ENCODE results near the gene ZNF670. TPM values are rescaled to one million over a fixed set of nuclear protein-coding genes. Genes with fewer than 3 reads are reported as not detected.

Gene ZNF670
- total and polyA plus RNA-seq, 2 donors (not counting 1 experiment from before 2014, with no cell fraction given): 0.86 to 4.6 TPM

- Histone ChIP-seq H3K27ac (ENCODE audit: low read length in 2 of 2) (no peak overlapping the region), H4K20me1 (ENCODE audit: control insufficient read depth, insufficient read depth, low read length, poor library complexity, severe bottlenecking) (no peaks in the 10 kb centered on the region), H3K79me2 (ENCODE audit: control insufficient read depth, insufficient read depth, low read length) (no peaks in the 10 kb centered on the region), H3K9me3 (ENCODE audit: control extremely low read depth in 1 of 3, control insufficient read depth in 2 of 3, insufficient read depth in 1 of 3, low read length in 2 of 3) (peaks cover 0 to 26% (median 0%) of the 10 kb centered on the region in 3 donors), H3K36me3 (replicated peaks in 1 of 2; ENCODE audit: control extremely low read depth in 1 of 2, control insufficient read depth in 1 of 2, extremely low read depth in 1 of 2, insufficient read depth in 2 of 2, low read length in 1 of 2) (no peaks in the 10 kb centered on the region), H3K9ac (ENCODE audit: low read length) (no peak overlapping the region), H3K4me3 (ENCODE audit: control extremely low read depth in 1 of 5, extremely low read depth in 1 of 5, insufficient read depth in 1 of 5, low read depth in 2 of 5, low read length in 4 of 5) (no peak overlapping the region), H3K4me2 (replicated peaks; ENCODE audit: low read depth, low read length, poor library complexity, severe bottlenecking) (no peak overlapping the region), H3K4me1 (ENCODE audit: control insufficient read depth in 2 of 2, insufficient read depth in 2 of 2, low read length in 2 of 2) (peaks cover 12 to 16% of the 10 kb centered on the region in 2 donors), H3K27me3 (replicated peaks in 1 of 4; ENCODE audit: control extremely low read depth in 1 of 4, control insufficient read depth in 3 of 4, insufficient read depth in 4 of 4, low read length in 3 of 4) (peaks cover 0 to 40% (median 20%) of the 10 kb centered on the region in 4 experiments), H2AFZ (ENCODE audit: insufficient read depth, low read depth, low read length, poor library complexity, severe bottlenecking) (no peak overlapping the region)
- no peak overlapping the region for H3K27ac Mint-ChIP-seq
- peaks cover 32% of the 10 kb centered on the region for H3K27me3 Mint-ChIP-seq
- intact Hi-C loops (cut with micrococcal nuclease): no loop called here
- WGBS (ENCODE audit: insufficient coverage): 90% methylated on average over 5 of the region's 5 CpGs
- no peak for DNase-seq
- TF ChIP-seq, protein P1, sequence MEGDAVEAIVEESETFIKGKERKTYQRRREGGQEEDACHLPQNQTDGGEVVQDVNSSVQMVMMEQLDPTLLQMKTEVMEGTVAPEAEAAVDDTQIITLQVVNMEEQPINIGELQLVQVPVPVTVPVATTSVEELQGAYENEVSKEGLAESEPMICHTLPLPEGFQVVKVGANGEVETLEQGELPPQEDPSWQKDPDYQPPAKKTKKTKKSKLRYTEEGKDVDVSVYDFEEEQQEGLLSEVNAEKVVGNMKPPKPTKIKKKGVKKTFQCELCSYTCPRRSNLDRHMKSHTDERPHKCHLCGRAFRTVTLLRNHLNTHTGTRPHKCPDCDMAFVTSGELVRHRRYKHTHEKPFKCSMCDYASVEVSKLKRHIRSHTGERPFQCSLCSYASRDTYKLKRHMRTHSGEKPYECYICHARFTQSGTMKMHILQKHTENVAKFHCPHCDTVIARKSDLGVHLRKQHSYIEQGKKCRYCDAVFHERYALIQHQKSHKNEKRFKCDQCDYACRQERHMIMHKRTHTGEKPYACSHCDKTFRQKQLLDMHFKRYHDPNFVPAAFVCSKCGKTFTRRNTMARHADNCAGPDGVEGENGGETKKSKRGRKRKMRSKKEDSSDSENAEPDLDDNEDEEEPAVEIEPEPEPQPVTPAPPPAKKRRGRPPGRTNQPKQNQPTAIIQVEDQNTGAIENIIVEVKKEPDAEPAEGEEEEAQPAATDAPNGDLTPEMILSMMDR (IDR thresholded peaks at IDR 0.05): no peak
- no peak for TF ChIP-seq EZH2 (IDR thresholded peaks at IDR 0.05; ENCODE audit: borderline replicate concordance, insufficient read depth, low read depth, low read length, poor library complexity, severe bottlenecking)
- peak overlapping the region; percentile 76 for H3K4me3 Mint-ChIP-seq
- ChIA-PET POLR2A (no interaction called here), CTCF (no interaction called here)
- peaks cover 8% of the 10 kb centered on the region for H3K4me1 Mint-ChIP-seq
- no peak for ATAC-seq (ENCODE audit: low read depth)
- H3K9me3 Mint-ChIP-seq (ENCODE audit: insufficient read depth): peaks cover 2% of the 10 kb centered on the region
These were observed 34.5 kb upstream of the ZNF670 start for GRCh38 chr1:247113094-247113497.

DNA sequence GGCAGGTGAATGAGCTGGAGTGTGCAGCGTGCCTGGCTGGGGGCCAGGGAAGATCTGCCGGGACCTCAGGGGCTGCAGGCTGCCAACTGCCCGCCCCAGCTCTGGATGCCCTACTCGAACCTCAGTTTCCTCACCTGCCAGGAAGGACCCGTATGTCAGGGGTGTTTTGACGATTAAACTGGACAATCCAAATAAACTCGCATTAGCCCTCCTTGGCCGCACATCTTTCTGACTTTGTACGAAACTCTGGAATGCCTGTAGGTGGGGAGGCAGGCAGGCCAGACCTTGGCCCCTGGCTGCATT, 33.8 kb upstream of the ZNF670 start:
- H4K20me1 ChIP-seq (ENCODE audit: control insufficient read depth, insufficient read depth, low read length, poor library complexity, severe bottlenecking): no peaks in the 10 kb centered on the region
- peaks cover 8% of the 10 kb centered on the region for H3K4me1 Mint-ChIP-seq
- H3K9me3 ChIP-seq (ENCODE audit: control extremely low read depth in 1 of 3, control insufficient read depth in 2 of 3, insufficient read depth in 1 of 3, low read length in 2 of 3): peaks cover 0 to 26% (median 0%) of the 10 kb centered on the region in 3 donors
- H3K27me3 Mint-ChIP-seq: peaks cover 37% of the 10 kb centered on the region
- peak overlapping the region; percentile 76 for H3K4me3 Mint-ChIP-seq
- H3K4me3 ChIP-seq (ENCODE audit: control extremely low read depth in 1 of 5, extremely low read depth in 1 of 5, insufficient read depth in 1 of 5, low read depth in 2 of 5, low read length in 4 of 5): peak overlapping the region in 1 of 5 experiments; percentile 64
- intact Hi-C loops (cut with micrococcal nuclease): no loop called here
- ChIA-PET POLR2A (no interaction called here), CTCF (no interaction called here)
- H3K27ac Mint-ChIP-seq: no peak overlapping the region
- ATAC-seq (ENCODE audit: low read depth) (peak; percentile 9), DNase-seq (no peak)
- H3K79me2 ChIP-seq (ENCODE audit: control insufficient read depth, insufficient read depth, low read length): no peaks in the 10 kb centered on the region
- H3K9ac ChIP-seq (ENCODE audit: low read length): peak overlapping the region; percentile 64
- H3K4me2 ChIP-seq (replicated peaks; ENCODE audit: low read depth, low read length, poor library complexity, severe bottlenecking): peak overlapping the region; percentile 97
- H3K4me1 ChIP-seq (ENCODE audit: control insufficient read depth in 2 of 2, insufficient read depth in 2 of 2, low read length in 2 of 2): peaks cover 12 to 16% of the 10 kb centered on the region in 2 donors
- H3K9me3 Mint-ChIP-seq (ENCODE audit: insufficient read depth): peaks cover 2% of the 10 kb centered on the region
- H2AFZ ChIP-seq (ENCODE audit: insufficient read depth, low read depth, low read length, poor library complexity, severe bottlenecking): peak overlapping the region; percentile 76
- H3K27me3 ChIP-seq (replicated peaks in 1 of 4; ENCODE audit: control extremely low read depth in 1 of 4, control insufficient read depth in 3 of 4, insufficient read depth in 4 of 4, low read length in 3 of 4): peaks cover 0 to 46% (median 21%) of the 10 kb centered on the region in 4 experiments
- no peak overlapping the region for H3K27ac ChIP-seq (ENCODE audit: low read length in 2 of 2)
- no peaks in the 10 kb centered on the region for H3K36me3 ChIP-seq (replicated peaks in 1 of 2; ENCODE audit: control extremely low read depth in 1 of 2, control insufficient read depth in 1 of 2, extremely low read depth in 1 of 2, insufficient read depth in 2 of 2, low read length in 1 of 2)
- 79% methylated on average over 8 of the region's 9 CpGs for WGBS (ENCODE audit: insufficient coverage)
- TF ChIP-seq, protein P1 (IDR thresholded peaks at IDR 0.05): no peak
- TF ChIP-seq EZH2 (IDR thresholded peaks at IDR 0.05; ENCODE audit: borderline replicate concordance, insufficient read depth, low read depth, low read length, poor library complexity, severe bottlenecking): no peak
